Measurements from ENCODE around the gene SP140L. TPM values are rescaled to one million over a fixed set of nuclear protein-coding genes. Genes with fewer than 3 reads are reported as not detected.
"Not testable (repeated sequence)": the region's sequence is repeated elsewhere in the genome, so short reads cannot be mapped to it uniquely, and the experiment has no call there.

The SP140L gene
- total and polyA plus RNA-seq, 5 experiments from 2014 or later, result 25.3 to 91.7 (median 43.1) TPM

DNA sequence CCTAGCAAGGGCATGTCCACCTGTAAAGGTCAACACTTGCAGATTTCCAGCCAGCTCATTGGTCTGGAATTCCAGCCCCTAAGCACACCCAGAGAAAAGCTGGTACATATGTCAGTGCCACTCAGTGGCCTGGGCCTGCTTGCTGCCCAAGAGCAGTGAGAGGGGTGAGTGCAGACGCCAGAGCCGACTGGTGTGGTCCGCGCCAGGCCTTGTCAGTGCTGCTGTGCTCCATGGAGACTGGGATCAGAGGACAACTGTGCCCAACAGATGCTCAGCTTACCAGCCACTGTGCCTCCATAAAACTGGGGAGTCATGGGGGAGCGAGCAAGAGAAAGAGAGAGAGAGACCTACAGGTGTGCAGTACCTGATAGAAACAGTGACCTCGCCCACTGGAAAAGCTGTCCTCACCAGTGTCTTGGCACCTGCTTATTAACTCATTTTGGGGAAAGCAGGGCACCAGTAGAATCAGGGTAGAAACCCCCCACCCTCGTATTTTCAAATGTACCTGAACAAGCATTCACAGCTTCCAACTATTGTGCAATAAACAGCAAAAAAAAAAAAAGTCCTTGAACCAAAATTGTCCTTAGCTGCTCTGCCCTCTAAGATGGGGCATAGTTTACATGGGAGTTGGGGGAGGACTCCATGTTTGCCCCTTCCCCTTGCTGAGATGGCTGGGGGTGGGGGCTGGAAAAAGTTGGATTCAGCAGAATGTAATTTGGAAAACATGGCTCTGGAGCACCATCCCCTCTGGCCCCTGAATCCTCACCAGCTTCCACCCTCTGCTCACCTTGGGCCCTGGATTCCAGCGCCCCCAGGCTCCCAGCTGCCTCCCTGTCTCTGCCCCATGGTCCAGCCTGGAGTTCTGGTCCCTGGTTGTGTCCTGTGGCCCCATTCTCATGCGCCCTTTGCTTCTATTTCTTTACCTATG lies 1.4 kb upstream of the SP140L start:
- H3K9me3 Mint-ChIP-seq, result no peaks in the 10 kb centered on the region
- POLR2A ChIA-PET, result interaction anchor here (1.1 to 2.0 kb wide), 3 partner anchors 11 to 86 kb away, joined by 3 to 7 read pairs (median 6); no protein-coding TSS in a partner anchor
- peak overlapping the region; percentile 78 to 100 (median 98) for H3K27ac Mint-ChIP-seq
- peaks cover 45 to 90% (median 84%) of the 10 kb centered on the region in 4 donors for H3K4me1 Mint-ChIP-seq
- no peak for ATAC-seq
- H3K36me3 Mint-ChIP-seq, result peaks cover 0 to 21% (median 3%) of the 10 kb centered on the region in 3 donors
- H3K4me3 Mint-ChIP-seq, result peak overlapping the region; percentile 80 to 99 (median 94)
- no peaks in the 10 kb centered on the region for H3K27me3 Mint-ChIP-seq
- no peak for DNase-seq

DNA sequence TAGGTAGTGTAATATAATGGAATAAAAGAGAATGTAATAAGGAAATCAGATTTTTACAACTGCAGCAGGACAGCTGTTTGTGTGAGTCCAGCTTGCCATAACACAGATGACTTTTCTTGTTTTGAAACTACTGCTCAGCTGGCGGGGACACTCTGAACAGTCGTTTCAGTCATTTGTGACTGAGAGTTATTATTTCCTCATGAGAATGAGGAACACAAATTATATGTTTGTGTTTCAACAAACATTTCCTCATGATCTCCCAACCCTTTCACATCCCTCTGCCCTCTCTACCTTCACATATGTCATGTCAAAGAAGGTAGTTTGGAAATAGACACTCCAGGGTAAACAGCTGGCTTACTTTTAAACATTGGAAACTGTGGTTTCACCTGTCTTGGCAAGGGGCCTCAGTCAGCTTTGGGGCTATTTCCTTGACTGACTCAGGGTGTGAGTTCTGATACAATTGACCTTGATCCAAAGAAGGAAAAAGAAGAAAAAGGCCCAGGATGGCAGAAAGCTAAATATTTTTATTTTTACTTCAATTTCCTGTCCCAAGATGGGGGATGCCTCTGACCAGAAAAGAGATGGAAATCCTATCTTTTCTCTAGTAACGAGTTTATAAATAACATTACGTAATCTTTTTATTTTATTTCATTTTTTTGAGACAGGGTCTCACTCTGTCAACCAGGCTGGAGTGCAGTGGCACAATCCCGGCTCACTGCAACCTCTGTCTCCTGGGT lies 593 bp downstream of the SP140L start:
- no peaks in the 10 kb centered on the region for H3K27me3 Mint-ChIP-seq
- POLR2A ChIA-PET, result interaction anchor here (0.6 to 4.0 kb wide), 14 partner anchors 9 to 1350 kb away, joined by 3 to 36 read pairs (median 4); partner anchors contain the start of genes SP100 and SP110
- peaks cover 6 to 36% (median 13%) of the 10 kb centered on the region in 3 donors for H3K36me3 Mint-ChIP-seq
- H3K4me3 Mint-ChIP-seq, result peak overlapping the region; percentile 86 to 99 (median 96)
- H3K27ac Mint-ChIP-seq, result peak overlapping the region; percentile 95 to 100 (median 99)
- H3K9me3 Mint-ChIP-seq, result no peaks in the 10 kb centered on the region
- ATAC-seq (peak; percentile 7 to 19), DNase-seq (no peak)
- peaks cover 48 to 88% (median 83%) of the 10 kb centered on the region in 4 donors for H3K4me1 Mint-ChIP-seq

DNA sequence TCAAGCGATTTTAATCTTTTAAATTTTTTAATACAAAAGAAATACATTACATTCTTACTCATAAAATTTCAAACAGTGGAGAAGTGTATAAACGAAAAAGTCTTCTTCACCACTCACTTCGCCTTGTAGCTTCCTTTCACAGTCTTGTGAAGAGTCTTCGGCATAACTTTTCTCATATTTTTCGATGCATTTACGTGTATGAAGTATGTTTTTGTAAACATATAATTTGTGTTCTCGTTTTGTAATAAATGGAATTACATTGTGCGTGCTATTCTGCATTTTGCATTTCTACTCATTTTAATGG lies 1.1 kb downstream of the SP140L start:
- peaks cover 10 to 41% (median 17%) of the 10 kb centered on the region in 3 donors for H3K36me3 Mint-ChIP-seq
- H3K27ac Mint-ChIP-seq, result peak overlapping the region; percentile 50 to 100 (median 85)
- POLR2A ChIA-PET, result interaction anchor here (0.6 to 4.0 kb wide), 8 partner anchors 8 to 1349 kb away, joined by 3 to 36 read pairs (median 4); partner anchors contain the start of gene SP110
- ATAC-seq (no peak), DNase-seq (no peak)
- H3K27me3 Mint-ChIP-seq, result no peaks in the 10 kb centered on the region
- H3K9me3 Mint-ChIP-seq, result peaks cover 0 to 2% (median 0%) of the 10 kb centered on the region in 9 donors
- H3K4me3 Mint-ChIP-seq, result peak overlapping the region; percentile 79 to 99 (median 96)
- H3K4me1 Mint-ChIP-seq, result peaks cover 47 to 88% (median 83%) of the 10 kb centered on the region in 4 donors

DNA sequence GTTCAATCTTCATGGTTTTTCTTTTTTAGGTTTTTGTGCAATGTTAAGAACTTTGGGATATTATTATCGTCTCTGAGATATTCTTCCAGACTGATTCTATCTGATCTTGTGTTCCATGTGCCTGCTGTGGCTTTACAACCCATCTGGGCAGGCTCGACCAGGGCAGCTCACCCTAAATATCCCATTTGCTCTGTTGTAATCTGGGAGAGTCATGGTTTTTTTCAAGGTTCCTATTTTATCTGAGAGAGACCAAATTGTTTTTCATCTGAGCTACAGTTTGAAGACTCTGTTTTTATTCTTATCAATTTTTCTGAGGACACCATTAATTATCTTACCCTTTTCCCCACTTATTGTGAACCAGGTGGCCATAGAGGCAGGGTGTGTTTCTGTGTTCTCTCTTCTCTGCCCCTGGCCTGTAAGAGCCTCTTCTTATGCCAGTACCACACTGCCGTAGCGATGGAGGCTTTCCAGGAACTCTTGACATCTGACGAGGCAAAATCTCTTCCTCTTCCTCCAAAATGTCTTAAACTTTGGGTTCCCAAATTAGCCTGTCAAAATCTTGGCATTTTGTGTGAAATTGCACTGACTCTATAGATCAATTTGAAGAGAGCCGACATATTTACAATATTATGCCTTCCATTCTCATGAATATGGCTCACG lies 3.1 kb downstream of the SP140L start:
- POLR2A ChIA-PET, result interaction anchor here (0.7 to 4.0 kb wide), 3 partner anchors 9 to 111 kb away, joined by 3 to 36 read pairs (median 4); partner anchors contain the start of gene SP110
- H3K27me3 Mint-ChIP-seq, result no peaks in the 10 kb centered on the region
- peaks cover 0 to 9% (median 0%) of the 10 kb centered on the region in 9 donors for H3K9me3 Mint-ChIP-seq
- peak overlapping the region in 9 of 10 donors; percentile 50 to 100 (median 84) for H3K27ac Mint-ChIP-seq
- peaks cover 19 to 60% (median 29%) of the 10 kb centered on the region in 3 donors for H3K36me3 Mint-ChIP-seq
- DNase-seq (no peak), ATAC-seq (no peak)
- H3K4me3 Mint-ChIP-seq, result peak overlapping the region; percentile 79 to 99 (median 94)
- peaks cover 56 to 94% (median 89%) of the 10 kb centered on the region in 4 donors for H3K4me1 Mint-ChIP-seq

DNA sequence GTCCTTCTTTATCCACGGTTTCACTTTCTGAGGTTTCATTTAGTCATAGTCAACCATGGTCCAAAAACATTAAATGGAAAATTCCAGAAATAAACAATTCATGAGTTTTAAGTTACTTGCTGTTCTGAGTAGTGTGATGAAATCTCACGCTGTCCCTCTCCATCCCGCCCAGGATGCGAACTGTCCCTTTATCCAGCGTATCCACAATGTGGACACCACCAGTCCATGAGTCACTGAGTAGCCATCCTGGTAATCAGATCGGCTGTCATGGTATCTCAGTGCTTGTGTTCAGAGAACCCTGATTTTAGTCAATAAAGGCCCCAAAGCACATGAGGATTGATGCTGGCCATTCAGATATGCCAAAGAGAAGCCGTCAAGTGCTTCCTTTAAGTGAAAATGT lies 3.7 kb downstream of the SP140L start:
- H3K9me3 Mint-ChIP-seq, result peaks cover 0 to 9% (median 0%) of the 10 kb centered on the region in 9 donors
- H3K4me3 Mint-ChIP-seq, result peak overlapping the region; percentile 61 to 99 (median 89)
- peaks cover 19 to 66% (median 32%) of the 10 kb centered on the region in 3 donors for H3K36me3 Mint-ChIP-seq
- no peaks in the 10 kb centered on the region for H3K27me3 Mint-ChIP-seq
- H3K27ac Mint-ChIP-seq, result peak overlapping the region in 8 of 10 donors; percentile 68 to 100 (median 80)
- no peak for DNase-seq
- ATAC-seq, result no peak
- H3K4me1 Mint-ChIP-seq, result peaks cover 61 to 94% (median 89%) of the 10 kb centered on the region in 4 donors
- POLR2A ChIA-PET, result no interaction called here

DNA sequence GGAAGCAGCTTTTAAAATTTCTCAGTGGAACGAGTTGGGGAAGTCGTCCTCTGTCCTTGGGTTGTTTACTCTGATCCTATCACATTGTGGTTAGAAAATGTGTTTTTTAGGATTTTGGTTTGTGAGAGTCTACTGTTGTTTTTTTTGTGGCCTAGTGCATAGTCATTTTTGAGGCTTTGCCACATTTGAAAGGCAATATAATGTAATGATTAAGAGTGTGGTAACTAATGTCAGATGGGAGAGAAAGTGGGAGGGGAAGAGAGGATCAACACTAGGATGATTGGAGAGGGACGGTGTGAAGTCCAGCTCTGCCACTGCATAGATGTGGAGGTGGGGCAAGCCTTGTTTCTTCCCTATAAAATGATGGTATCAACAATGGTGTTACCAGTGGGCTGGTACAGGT lies 8.5 kb downstream of the SP140L start:
- POLR2A ChIA-PET, result interaction anchor here (2.1 kb wide), 1 partner anchor 8 kb away, joined by 7 read pairs; the partner anchor contains the start of gene SP140L
- peaks cover 19 to 66% (median 47%) of the 10 kb centered on the region in 3 donors for H3K36me3 Mint-ChIP-seq
- H3K27me3 Mint-ChIP-seq, result no peaks in the 10 kb centered on the region
- DNase-seq (no peak), ATAC-seq (peak in 1 of 2 donors; percentile 39)
- H3K9me3 Mint-ChIP-seq, result peaks cover 0 to 9% (median 0%) of the 10 kb centered on the region in 9 donors
- peak overlapping the region; percentile 11 to 82 (median 68) for H3K4me3 Mint-ChIP-seq
- peak overlapping the region; percentile 76 to 94 (median 88) for H3K27ac Mint-ChIP-seq
- peaks cover 36 to 68% (median 64%) of the 10 kb centered on the region in 4 donors for H3K4me1 Mint-ChIP-seq

DNA sequence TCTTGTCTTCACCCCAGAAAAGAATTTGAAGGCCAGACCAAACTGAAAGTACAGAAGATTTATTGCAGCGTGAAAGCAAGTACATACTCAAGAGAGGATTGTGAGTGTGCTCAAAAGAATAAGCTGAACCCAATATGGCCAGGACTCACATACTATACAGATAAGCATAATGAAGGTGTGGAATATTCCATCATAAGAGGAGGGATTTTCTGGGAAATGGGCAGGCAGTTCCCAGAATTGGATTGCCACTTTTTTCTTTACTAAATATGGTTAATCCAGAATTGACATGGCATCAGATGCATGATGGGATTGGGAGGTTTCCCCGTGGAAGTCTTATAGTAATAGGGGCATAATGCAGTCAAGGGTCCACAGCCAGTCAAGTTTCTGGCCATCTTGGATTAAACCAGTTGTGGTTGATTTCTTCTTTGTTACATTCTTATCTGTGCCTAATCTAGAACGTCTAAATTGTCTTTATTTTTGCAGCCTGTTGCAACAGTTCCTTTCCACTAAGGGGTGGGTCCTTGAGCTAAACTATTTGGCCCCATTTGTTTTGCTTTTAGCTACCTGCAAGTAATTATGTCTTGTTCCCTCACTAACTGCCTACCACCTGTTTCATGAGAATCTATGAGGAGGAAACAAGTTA lies 9.0 kb downstream of the SP140L start:
- POLR2A ChIA-PET, result interaction anchor here (0.5 to 2.1 kb wide), 3 partner anchors 9 to 436 kb away, joined by 3 to 7 read pairs (median 3); partner anchors contain the start of gene SP140L
- peaks cover 33 to 62% (median 58%) of the 10 kb centered on the region in 4 donors for H3K4me1 Mint-ChIP-seq
- no peaks in the 10 kb centered on the region for H3K27me3 Mint-ChIP-seq
- H3K27ac Mint-ChIP-seq, result peak overlapping the region; percentile 76 to 94 (median 88)
- peaks cover 19 to 61% (median 42%) of the 10 kb centered on the region in 3 donors for H3K36me3 Mint-ChIP-seq
- DNase-seq, result no peak
- H3K9me3 Mint-ChIP-seq, result peaks cover 0 to 9% (median 0%) of the 10 kb centered on the region in 9 donors
- H3K4me3 Mint-ChIP-seq, result peak overlapping the region; percentile 40 to 82 (median 68)
- peak; percentile 45 to 53 for ATAC-seq

DNA sequence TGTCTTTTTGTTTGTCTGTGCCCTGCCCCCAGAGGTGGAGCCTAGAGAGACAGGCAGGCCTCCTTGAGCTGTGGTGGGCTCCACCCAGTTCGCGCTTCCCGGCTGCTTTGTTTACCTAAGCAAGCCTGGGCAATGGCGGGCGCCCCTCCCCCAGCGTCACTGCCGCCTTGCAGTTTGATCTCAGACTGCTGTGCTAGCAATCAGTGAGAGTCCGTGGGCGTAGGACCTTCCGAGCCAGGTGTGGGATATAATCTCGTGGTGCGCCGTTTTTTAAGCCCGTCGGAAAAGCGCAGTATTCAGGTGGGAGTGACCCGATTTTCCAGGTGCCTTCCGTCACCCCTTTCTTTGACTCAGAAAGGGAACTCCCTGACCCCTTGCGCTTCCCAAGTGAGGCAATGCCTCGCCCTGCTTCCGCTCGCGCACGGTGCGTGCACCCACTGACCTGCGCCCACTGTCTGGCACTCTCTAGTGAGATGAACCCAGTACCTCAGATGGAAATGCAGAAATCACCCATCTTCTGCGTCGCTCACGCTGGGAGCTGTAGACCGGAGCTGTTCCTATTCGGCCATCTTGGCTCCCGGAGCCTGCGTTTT lies 15.0 kb downstream of the SP140L start:
- POLR2A ChIA-PET, H3K27me3 Mint-ChIP-seq, ATAC-seq: not testable (repeated sequence)
- Mint-ChIP-seq H3K4me1 (peaks cover 27 to 48% (median 45%) of the 10 kb centered on the region in 4 donors), H3K27ac (peak overlapping the region in 6 of 10 donors; percentile 34 to 80 (median 54)), H3K36me3 (peaks cover 48 to 58% (median 53%) of the 10 kb centered on the region in 3 donors), H3K4me3 (peak overlapping the region in 3 of 10 donors; percentile 43 to 68 (median 55)), H3K9me3 (peaks cover 12 to 43% (median 37%) of the 10 kb centered on the region in 9 donors)
- DNase-seq, result peak in 1 of 10 donors; percentile 31

DNA sequence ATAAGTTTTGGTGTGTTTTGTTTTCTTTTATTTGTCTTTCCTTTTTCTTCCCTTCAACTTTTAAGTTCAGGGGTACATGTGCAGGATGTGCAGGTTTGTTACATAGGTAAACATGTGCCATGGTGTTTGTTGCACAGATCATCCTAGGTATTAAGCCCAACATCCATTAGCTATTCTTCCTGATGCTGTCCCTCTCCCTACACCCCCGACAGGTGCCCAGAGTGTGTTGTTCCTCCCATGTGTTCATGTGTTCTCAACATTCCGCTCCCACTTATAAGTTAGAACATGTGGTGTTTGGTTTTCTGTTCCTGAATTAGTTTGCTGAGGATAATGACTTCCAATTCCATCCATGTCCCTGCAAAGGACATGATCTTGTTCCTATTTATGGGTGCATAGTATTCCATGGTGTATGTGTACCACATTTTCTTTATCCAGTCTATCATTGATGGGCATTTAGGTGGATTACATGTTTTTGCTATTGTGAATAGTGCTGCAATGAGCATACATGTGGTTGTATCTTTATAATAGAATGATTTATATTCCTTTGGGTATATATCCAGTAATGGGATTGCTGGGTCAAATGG lies 16.1 kb downstream of the SP140L start:
- Mint-ChIP-seq H3K36me3 (peaks cover 48 to 59% (median 54%) of the 10 kb centered on the region in 3 donors), H3K9me3 (peaks cover 12 to 48% (median 37%) of the 10 kb centered on the region in 9 donors), H3K4me1 (peaks cover 31 to 57% (median 52%) of the 10 kb centered on the region in 4 donors), H3K4me3 (peak overlapping the region in 4 of 10 donors; percentile 26 to 68 (median 32)), H3K27ac (peak overlapping the region in 7 of 10 donors; percentile 2 to 81 (median 49))
- ATAC-seq, DNase-seq, H3K27me3 Mint-ChIP-seq, POLR2A ChIA-PET: not testable (repeated sequence)

DNA sequence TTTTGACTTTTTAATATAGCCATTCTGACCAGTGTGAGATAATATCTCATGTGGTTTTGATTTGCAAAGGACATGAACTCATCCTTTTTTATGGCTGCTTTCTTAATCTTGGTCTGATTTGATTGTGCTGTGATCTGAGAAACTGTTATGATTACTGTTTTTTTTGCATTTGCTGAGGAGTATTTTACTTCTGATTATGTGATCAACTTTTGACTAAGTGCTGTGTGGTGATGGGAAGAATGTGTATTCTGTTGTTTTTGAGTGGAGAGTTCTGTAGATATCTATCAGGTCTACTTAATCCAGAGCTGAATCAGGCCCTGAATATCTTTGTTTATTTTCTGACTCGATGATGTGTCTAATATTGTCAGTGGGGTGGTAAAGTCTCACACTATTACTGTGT lies 16.8 kb downstream of the SP140L start:
- no peaks in the 10 kb centered on the region for H3K27me3 Mint-ChIP-seq
- POLR2A ChIA-PET, result no interaction called here
- ATAC-seq (no peak), DNase-seq (no peak)
- H3K4me3 Mint-ChIP-seq, result peak overlapping the region in 6 of 10 donors; percentile 15 to 40 (median 23)
- peaks cover 12 to 48% (median 37%) of the 10 kb centered on the region in 9 donors for H3K9me3 Mint-ChIP-seq
- peaks cover 32 to 63% (median 59%) of the 10 kb centered on the region in 4 donors for H3K4me1 Mint-ChIP-seq
- peaks cover 48 to 59% (median 59%) of the 10 kb centered on the region in 3 donors for H3K36me3 Mint-ChIP-seq
- H3K27ac Mint-ChIP-seq, result peak overlapping the region in 7 of 10 donors; percentile 12 to 84 (median 49)

Data from naive thymus-derived CD8-positive, alpha-beta T cell (primary cell).